Esophagus (tissue), 2 donors: ENCODE measurements around the gene GNG7. TPM values are rescaled to one million over a fixed set of nuclear protein-coding genes. Genes with fewer than 3 reads are reported as not detected.
"Not testable (repeated sequence)": the region's sequence is repeated elsewhere in the genome, so short reads cannot be mapped to it uniquely, and the experiment has no call there.

Source experiments
- H3K27ac ChIP-seq, 2 donors: one replicate each; pipeline ENCODE4 v1.5.1; 2013; ENCODE audit warnings: low read depth in 2 of 2, mild to moderate bottlenecking in 2 of 2, inconsistent platforms in 1 of 2, low read length in 1 of 2, moderate library complexity in 1 of 2
- H3K27me3 ChIP-seq, 2 donors: one replicate each; pipeline ENCODE4 v1.6.1; 2013; ENCODE audit warnings: low read length in 2 of 2, control low read depth in 1 of 2, mild to moderate bottlenecking in 1 of 2; ENCODE audit not compliant: insufficient read depth in 2 of 2, control insufficient read depth in 1 of 2
- H3K36me3 ChIP-seq, 2 donors: one replicate each; pipeline ENCODE4 v1.6.1; 2013; ENCODE audit warnings: low read length in 1 of 2; ENCODE audit not compliant: control insufficient read depth in 2 of 2, insufficient read depth in 2 of 2
- H3K4me1 ChIP-seq, 2 donors: one replicate each; pipeline ENCODE4 v1.6.1; 2013; ENCODE audit warnings: low read length in 1 of 2; ENCODE audit not compliant: control insufficient read depth in 2 of 2, insufficient read depth in 2 of 2
- H3K4me3 ChIP-seq, 2 donors: one replicate each; pipeline ENCODE4 v1.5.1; 2013; ENCODE audit warnings: low read length in 2 of 2, mild to moderate bottlenecking in 2 of 2, low read depth in 1 of 2, moderate library complexity in 1 of 2
- H3K9me3 ChIP-seq, 2 donors: one replicate each; pipeline ENCODE4 v1.6.1; 2013; ENCODE audit warnings: mild to moderate bottlenecking in 2 of 2, low read depth in 1 of 2, low read length in 1 of 2, moderate library complexity in 1 of 2; ENCODE audit not compliant: control insufficient read depth in 2 of 2, insufficient read depth in 1 of 2
- WGBS, 2 donors: extraction: QIAGEN DNeasy Blood & Tissue Kit; methylation state at CpG; one replicate each; pipeline ENCODE4 v1.1.7; 2013; 5-methylcytosine and 5-hydroxymethylcytosine counted together
- polyA plus RNA-seq, 2 donors: library from polyadenylated mRNA; stranded (reverse); fragments of 200-250 nt; gene quantifications; one replicate each; pipeline ENCODE4 v1.2.3, GENCODE V29; 2013
- donor health status: healthy with polysubstance abuse.
- donor health status: Bipolar disorder and iron deficiency.

Gene GNG7
- polyA plus RNA-seq, 2 donors: 1.2 to 2.4 TPM

DNA sequence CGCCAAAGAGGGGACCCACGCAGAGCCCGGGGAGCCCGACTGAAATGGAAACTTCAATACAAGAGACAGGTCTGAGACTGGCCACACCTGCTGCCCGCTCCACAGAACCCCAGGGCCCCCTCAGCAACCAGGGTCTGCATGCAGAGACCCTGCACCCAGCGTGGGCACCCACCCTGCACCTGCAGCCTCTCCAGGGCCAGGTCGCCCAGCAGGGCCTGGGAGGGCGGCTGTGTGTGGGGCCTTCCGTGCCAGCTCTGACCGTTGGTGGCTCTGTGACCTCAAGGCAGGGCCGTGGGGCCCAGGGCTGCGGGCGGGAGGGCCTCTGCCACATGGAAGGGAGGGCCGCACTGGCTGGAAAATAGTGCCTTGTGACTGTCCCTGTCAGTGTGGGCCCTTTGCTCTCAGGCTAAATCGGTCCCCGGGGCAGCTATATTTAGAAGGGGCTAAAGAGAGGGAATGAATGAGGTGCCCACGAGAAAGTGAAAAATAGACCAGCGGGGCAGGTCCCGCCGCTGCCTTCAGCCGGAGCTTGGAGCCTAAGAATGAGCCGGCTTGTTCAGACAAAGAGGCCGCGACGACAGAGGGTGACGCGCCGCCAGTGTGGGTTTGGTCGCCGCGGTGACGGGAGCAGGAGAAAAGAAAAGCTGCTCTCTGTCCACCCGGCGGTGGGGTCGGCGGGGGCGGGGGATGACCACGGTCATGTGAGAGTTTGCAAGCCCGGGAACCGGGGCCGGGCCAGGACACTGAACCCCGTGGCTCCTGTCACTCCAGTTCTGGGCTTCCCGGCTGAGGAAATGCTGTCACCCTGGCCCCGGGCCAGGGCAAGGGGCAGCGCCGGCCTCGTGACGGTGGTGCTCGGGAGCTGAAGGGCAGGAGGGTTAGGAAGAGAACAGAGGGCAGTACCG is 156.1 kb downstream of the GNG7 start:
- peak overlapping the region; percentile 77 to 79 for H3K27ac ChIP-seq
- no peak overlapping the region for H3K4me3 ChIP-seq
- WGBS, 2 donors: 42 to 50% methylated on average over 42 to 50 of the region's 50 CpGs
- H3K36me3 ChIP-seq: no peaks in the 10 kb centered on the region
- no peaks in the 10 kb centered on the region for H3K27me3 ChIP-seq
- no peaks in the 10 kb centered on the region for H3K9me3 ChIP-seq
- peaks cover 5 to 15% of the 10 kb centered on the region in 2 donors for H3K4me1 ChIP-seq

DNA sequence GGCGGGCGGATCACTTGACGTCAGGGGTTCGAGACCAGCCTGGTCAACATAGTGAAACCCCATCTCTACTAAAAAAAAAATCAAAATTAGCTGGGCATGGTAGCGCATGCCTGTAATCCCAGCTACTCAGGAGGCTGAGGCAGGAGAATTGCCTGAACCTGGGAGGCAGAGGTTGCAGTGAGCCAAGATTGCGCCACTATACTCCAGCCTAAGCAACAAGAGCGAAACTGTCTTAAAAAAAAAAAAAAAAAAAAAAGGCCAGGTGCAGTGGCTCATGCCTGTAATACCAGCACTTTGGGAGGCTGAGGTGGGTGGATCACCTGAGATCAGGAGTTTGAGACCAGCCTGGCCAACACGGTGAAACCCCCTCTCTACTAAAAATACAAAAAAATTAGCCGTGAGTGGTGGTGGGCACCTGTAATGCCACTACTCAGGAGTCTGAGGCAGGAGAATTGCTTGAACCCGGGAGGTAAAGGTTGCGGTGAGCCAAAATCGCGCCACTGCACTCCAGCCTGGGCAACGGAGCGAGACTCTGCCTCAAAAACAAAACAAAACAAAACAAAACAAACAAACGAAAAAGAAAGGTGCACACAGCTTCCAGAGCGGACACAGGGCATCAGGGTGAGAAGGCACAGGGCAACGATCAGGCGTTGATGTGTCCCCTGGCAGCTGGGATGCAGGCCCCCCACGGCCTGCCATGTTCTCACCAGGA is 156.9 kb downstream of the GNG7 start:
- not testable (repeated sequence) for H3K9me3 ChIP-seq, H3K27me3 ChIP-seq, H3K4me3 ChIP-seq, H3K36me3 ChIP-seq
- Histone ChIP-seq H3K4me1 (peaks cover 2 to 12% of the 10 kb centered on the region in 2 donors), H3K27ac (peak overlapping the region; percentile 77 to 79)
- 90 to 92% methylated on average over 19 to 20 of the region's 20 CpGs for WGBS, 2 donors

- no peaks in the 10 kb centered on the region for H3K27me3 ChIP-seq
- 91 to 92% methylated on average over 18 of the region's 18 CpGs for WGBS, 2 donors
- no peaks in the 10 kb centered on the region for H3K9me3 ChIP-seq
- peaks cover 2 to 12% of the 10 kb centered on the region in 2 donors for H3K4me1 ChIP-seq
- peak overlapping the region; percentile 71 to 94 for H3K27ac ChIP-seq
- no peak overlapping the region for H3K4me3 ChIP-seq
- H3K36me3 ChIP-seq: no peaks in the 10 kb centered on the region
These were observed 157.7 kb downstream of the GNG7 start for GRCh38 chr19:2544576-2545415.

GRCh38 chr19:2543463-2544442 is 158.7 kb downstream of the GNG7 start:
- Histone ChIP-seq H3K9me3 (no peaks in the 10 kb centered on the region), H3K36me3 (no peaks in the 10 kb centered on the region), H3K4me3 (no peak overlapping the region), H3K4me1 (peaks cover 2 to 12% of the 10 kb centered on the region in 2 donors), H3K27ac (peak overlapping the region; percentile 92 to 94), H3K27me3 (no peaks in the 10 kb centered on the region)
- 11 to 16% methylated on average over 36 of the region's 36 CpGs for WGBS, 2 donors

GRCh38 chr19:2543072-2543462 is 159.4 kb downstream of the GNG7 start:
- not testable (repeated sequence) for H3K9me3 ChIP-seq, H3K27me3 ChIP-seq, H3K36me3 ChIP-seq, H3K4me3 ChIP-seq
- Histone ChIP-seq H3K4me1 (peaks cover 2 to 12% of the 10 kb centered on the region in 2 donors), H3K27ac (peak overlapping the region; percentile 92 to 94)
- 28 to 31% methylated on average over 3 to 4 of the region's 4 CpGs for WGBS, 2 donors

DNA sequence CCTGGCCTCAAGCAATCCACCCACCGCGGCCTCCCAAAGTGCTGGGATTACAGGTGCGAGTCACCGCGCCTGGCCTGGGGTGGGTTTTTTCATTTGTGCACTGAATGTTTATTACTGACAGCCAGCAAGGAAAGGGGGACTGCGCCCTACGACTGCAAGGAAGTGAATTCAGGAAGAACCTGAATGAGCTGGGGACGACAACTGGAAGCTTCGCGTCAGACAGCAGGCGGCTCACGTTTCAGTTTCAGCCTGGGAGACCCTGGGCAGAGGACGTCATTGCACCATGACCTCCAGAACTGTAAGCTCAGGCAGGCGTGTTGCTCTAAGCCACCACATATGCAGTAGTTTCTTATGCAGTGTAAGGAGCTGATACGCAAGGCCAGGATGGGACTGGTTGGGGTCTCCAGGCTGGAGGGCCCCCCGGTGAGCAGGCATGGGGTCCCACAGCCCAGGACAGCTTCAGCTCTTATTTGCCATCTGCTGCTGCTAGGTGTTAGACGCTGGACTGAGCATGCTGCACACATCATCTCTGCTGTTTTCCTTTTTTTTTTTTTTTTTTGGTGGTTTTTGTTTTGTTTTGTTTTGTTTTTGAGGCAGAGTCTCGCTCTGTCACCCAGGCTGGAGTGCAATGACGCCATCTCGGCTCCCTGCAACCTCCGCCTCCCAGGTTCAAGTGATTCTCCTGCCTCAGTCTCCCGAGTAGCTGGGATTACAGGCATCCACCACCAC is 160.0 kb downstream of the GNG7 start:
- Histone ChIP-seq H3K4me1 (peaks cover 2 to 12% of the 10 kb centered on the region in 2 donors), H3K36me3 (no peaks in the 10 kb centered on the region)
- 81 to 83% methylated on average over 22 of the region's 22 CpGs for WGBS, 2 donors

DNA sequence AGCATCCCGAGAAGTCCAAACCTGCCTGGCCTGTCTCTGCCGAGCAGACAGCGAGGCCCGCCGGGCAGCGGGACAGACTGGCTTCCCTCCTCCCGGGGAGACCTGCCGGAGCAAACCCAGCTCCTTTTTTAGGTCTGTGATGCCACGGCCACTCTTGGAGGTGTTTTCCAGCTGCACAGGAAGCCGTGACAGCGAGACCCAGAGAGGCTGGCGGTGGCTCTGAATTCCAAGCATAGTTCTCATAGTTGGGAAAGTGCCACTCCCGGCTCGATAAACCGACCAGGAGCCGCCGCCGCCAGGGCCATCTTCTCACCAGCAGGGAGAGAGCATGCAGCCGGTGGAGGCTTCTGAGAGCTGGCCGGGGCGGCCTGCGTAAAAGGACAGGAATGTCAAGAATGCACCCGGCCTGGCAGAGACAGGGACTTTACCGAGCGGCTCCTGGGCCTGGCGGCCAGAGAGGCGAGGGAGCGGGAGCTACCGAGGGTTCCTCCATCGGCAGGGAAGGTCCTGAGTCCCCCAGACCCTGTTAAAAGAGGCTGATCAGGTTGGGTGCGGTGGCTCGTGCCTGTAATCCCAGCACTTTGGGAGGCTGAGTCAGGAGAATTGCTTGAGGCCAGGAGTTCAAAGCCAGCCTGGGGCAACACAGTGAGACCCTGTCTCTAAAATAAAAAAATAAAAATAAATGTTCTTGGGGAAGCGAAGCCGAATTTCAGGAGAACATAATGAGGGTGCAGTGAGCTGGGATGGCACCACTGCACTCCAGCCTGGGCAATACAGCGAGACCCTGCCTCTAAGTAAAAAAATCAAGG is 161.6 kb downstream of the GNG7 start:
- Histone ChIP-seq H3K27me3 (no peaks in the 10 kb centered on the region), H3K4me1 (peaks cover 0 to 8% of the 10 kb centered on the region in 2 donors), H3K27ac (peak overlapping the region; percentile 89 to 91), H3K9me3 (no peaks in the 10 kb centered on the region), H3K36me3 (no peaks in the 10 kb centered on the region), H3K4me3 (no peak overlapping the region)
- 25 to 39% methylated on average over 33 to 35 of the region's 35 CpGs for WGBS, 2 donors

More for the DNA sequence above, 160.0 kb downstream of the GNG7 start:
- H3K9me3 ChIP-seq: no peaks in the 10 kb centered on the region
- H3K27ac ChIP-seq: peak overlapping the region; percentile 92 to 94
- H3K4me3 ChIP-seq: no peak overlapping the region
- H3K27me3 ChIP-seq: no peaks in the 10 kb centered on the region

DNA sequence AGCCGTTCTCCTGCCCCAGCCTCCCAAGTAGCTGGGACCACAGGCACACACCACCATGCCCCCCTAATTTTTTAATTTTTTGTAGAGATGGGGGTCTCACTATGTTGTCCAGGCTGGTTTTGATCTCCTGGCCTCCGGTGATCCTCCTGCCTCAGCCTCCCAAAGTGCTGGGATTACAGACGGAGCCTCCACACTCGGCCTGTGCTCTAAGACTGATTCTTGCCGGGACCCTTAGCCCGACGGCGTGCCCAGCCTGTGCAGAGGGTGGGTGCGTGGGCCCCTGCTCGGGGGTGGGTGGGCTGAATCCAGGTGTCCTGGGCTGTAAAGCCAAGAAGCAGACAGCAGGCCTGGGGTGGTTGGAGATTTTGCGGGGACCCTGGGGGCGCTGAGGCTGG is 162.2 kb downstream of the GNG7 start:
- H3K27ac ChIP-seq: peak overlapping the region; percentile 89 to 91
- H3K9me3 ChIP-seq: no peaks in the 10 kb centered on the region
- no peaks in the 10 kb centered on the region for H3K27me3 ChIP-seq
- H3K36me3 ChIP-seq: no peaks in the 10 kb centered on the region
- no peak overlapping the region for H3K4me3 ChIP-seq
- WGBS, 2 donors: 69 to 77% methylated on average over 12 of the region's 12 CpGs
- H3K4me1 ChIP-seq: peaks cover 0 to 8% of the 10 kb centered on the region in 2 donors
